GM19193 (cell line): ENCODE measurements around the gene IRF3.

Experiments used
- POLR2A ChIP-seq: IDR thresholded peaks from 4 replicates; pipeline ENCODE4 v1.6.1; 2011; ENCODE audit not compliant: insufficient read depth, insufficient read length; ENCODE audit errors: extremely low read depth

IRF3 gene

GRCh38 chr19:49690656-49691242 lies 25.1 kb upstream of the IRF3 start, which contains the start of gene CPT1C:
TSS of gene CPT1C (plus strand) at chr19:49691116. CDS start at chr19:49692253, 1,137 bp downstream.
- no peak for TF ChIP-seq POLR2A

GRCh38 chr19:49690079-49690655 lies 24.5 kb upstream of the IRF3 start:
- no peak for TF ChIP-seq POLR2A

- TF ChIP-seq POLR2A = peak; percentile 27
Observed at GRCh38 chr19:49689133-49690078, 23.7 kb upstream of the IRF3 start, which contains the start of gene ADM5. TSS of gene ADM5 (plus strand) at chr19:49689594. CDS start at chr19:49689838, 244 bp downstream.

GRCh38 chr19:49688531-49689132 lies 23.0 kb upstream of the IRF3 start:
- no peak for TF ChIP-seq POLR2A

GRCh38 chr19:49687566-49688316 lies 22.1 kb upstream of the IRF3 start:
- peak; percentile 7 for TF ChIP-seq POLR2A

GRCh38 chr19:49687150-49687549 lies 21.5 kb upstream of the IRF3 start:
- TF ChIP-seq POLR2A = no peak

GRCh38 chr19:49686503-49687088 lies 20.9 kb upstream of the IRF3 start:
- no peak for TF ChIP-seq POLR2A

GRCh38 chr19:49685845-49686332 lies 20.2 kb upstream of the IRF3 start:
- TF ChIP-seq POLR2A = peak; percentile 2

GRCh38 chr19:49684983-49685553 lies 19.4 kb upstream of the IRF3 start:
- TF ChIP-seq POLR2A = no peak

- no peak for TF ChIP-seq POLR2A
Observed at GRCh38 chr19:49684251-49684982, 18.8 kb upstream of the IRF3 start.

GRCh38 chr19:49683814-49684250 lies 18.2 kb upstream of the IRF3 start:
- TF ChIP-seq POLR2A = no peak

GRCh38 chr19:49682274-49682673 lies 16.6 kb upstream of the IRF3 start:
- TF ChIP-seq POLR2A = no peak

GRCh38 chr19:49681830-49682229 lies 16.2 kb upstream of the IRF3 start:
- TF ChIP-seq POLR2A = no peak
